H9 (cell line): ENCODE measurements around the gene POU2F1. TPM values are rescaled to one million over a fixed set of nuclear protein-coding genes. Genes with fewer than 3 reads are reported as not detected.

Experiments used
- DNase-seq: peaks from one replicate; pipeline ENCODE4 v3.0.0-alpha.2; 2017
- H2AFZ ChIP-seq: one replicate; pipeline ENCODE4 v1.6.1; 2013; ENCODE audit warnings: mild to moderate bottlenecking, low read length, control low read depth, moderate library complexity
- H2AK5ac ChIP-seq: 2 replicates; pipeline ENCODE4 v1.6.1; 2013; ENCODE audit warnings: low read length, control low read depth, mixed read lengths; ENCODE audit not compliant: insufficient read length
- H2BK120ac ChIP-seq: one replicate; pipeline ENCODE4 v1.6.1; 2013; ENCODE audit warnings: low read depth, mild to moderate bottlenecking, low read length, control low read depth, inconsistent platforms; ENCODE audit not compliant: poor library complexity, severe bottlenecking
- H2BK12ac ChIP-seq: 2 replicates; pipeline ENCODE4 v1.6.1; 2013; ENCODE audit warnings: low read length, control low read depth, mixed read lengths, low read depth; ENCODE audit not compliant: insufficient read length
- H2BK15ac ChIP-seq: 2 replicates; pipeline ENCODE4 v1.6.1; 2013; ENCODE audit warnings: low read depth, low read length, control low read depth
- H2BK20ac ChIP-seq: one replicate; pipeline ENCODE4 v1.6.1; 2013; ENCODE audit warnings: low read depth, mild to moderate bottlenecking, low read length, control low read depth, inconsistent platforms; ENCODE audit not compliant: poor library complexity, severe bottlenecking
- H2BK5ac ChIP-seq: 2 replicates; pipeline ENCODE4 v1.6.1; 2013; ENCODE audit warnings: low read length, control low read depth, mixed read lengths; ENCODE audit not compliant: insufficient read length
- H3K14ac ChIP-seq: 2 replicates; pipeline ENCODE4 v1.6.1; 2013; ENCODE audit warnings: low read length, control low read depth; ENCODE audit not compliant: insufficient read depth
- H3K18ac ChIP-seq: 2 replicates; pipeline ENCODE4 v1.6.1; 2013; ENCODE audit warnings: low read depth, mild to moderate bottlenecking, mixed read lengths, low read length, control low read depth; ENCODE audit not compliant: insufficient read length
- H3K23ac ChIP-seq: 2 replicates; pipeline ENCODE4 v1.6.1; 2013; ENCODE audit warnings: low read length, control low read depth, mixed read lengths, low read depth; ENCODE audit not compliant: insufficient read length
- H3K23me2 ChIP-seq: 2 replicates; pipeline ENCODE4 v1.6.1; 2013; ENCODE audit warnings: low read depth, mild to moderate bottlenecking, mixed read lengths, low read length, control low read depth; ENCODE audit not compliant: insufficient read length, poor library complexity, severe bottlenecking
- H3K27ac ChIP-seq: 2 replicates; pipeline ENCODE4 v1.5.1; 2013; ENCODE audit warnings: low read length, control low read depth, mixed read lengths, low read depth; ENCODE audit not compliant: insufficient read length
- H3K27me3 ChIP-seq: 2 replicates; pipeline ENCODE4 v1.6.1; 2013; ENCODE audit warnings: low read length, control low read depth, inconsistent platforms; ENCODE audit not compliant: insufficient read depth
- H3K4ac ChIP-seq: 2 replicates; pipeline ENCODE4 v1.6.1; 2013; ENCODE audit warnings: low read depth, mild to moderate bottlenecking, control low read depth, inconsistent platforms, low read length, moderate library complexity
- H3K4me1 ChIP-seq: 2 replicates; pipeline ENCODE4 v1.6.1; 2013; ENCODE audit warnings: low read length, control low read depth, inconsistent platforms; ENCODE audit not compliant: insufficient read depth
- H3K4me2 ChIP-seq: 2 replicates; pipeline ENCODE4 v1.6.1; 2013; ENCODE audit warnings: low read length, control low read depth, mixed read lengths; ENCODE audit not compliant: insufficient read length, insufficient read depth
- H3K56ac ChIP-seq: 2 replicates; pipeline ENCODE4 v1.6.1; 2013; ENCODE audit warnings: low read depth, mild to moderate bottlenecking, mixed read lengths, low read length, control low read depth; ENCODE audit not compliant: insufficient read length
- H3K79me1 ChIP-seq: 2 replicates; pipeline ENCODE4 v1.6.1; 2013; ENCODE audit warnings: low read depth, mild to moderate bottlenecking, moderate library complexity, low read length, control low read depth, inconsistent platforms; ENCODE audit not compliant: insufficient read depth, poor library complexity, severe bottlenecking
- H3K79me2 ChIP-seq: 2 replicates; pipeline ENCODE4 v1.6.1; 2013; ENCODE audit warnings: low read length, control low read depth, inconsistent platforms; ENCODE audit not compliant: insufficient read depth
- H3K9ac ChIP-seq: 2 replicates; pipeline ENCODE4 v1.6.1; 2013; ENCODE audit warnings: low read length, control low read depth, mixed read lengths; ENCODE audit not compliant: insufficient read length; ENCODE audit errors: extremely low read depth
- H3K9me3 ChIP-seq: one replicate; pipeline ENCODE4 v1.6.1; 2013; ENCODE audit warnings: low read depth, low read length, inconsistent platforms; ENCODE audit not compliant: control insufficient read depth
- H3T11ph ChIP-seq: one replicate; pipeline ENCODE4 v1.6.1; 2013; ENCODE audit warnings: mild to moderate bottlenecking, low read length, control low read depth, inconsistent platforms
- H4K20me1 ChIP-seq: one replicate; pipeline ENCODE4 v1.6.1; 2013; ENCODE audit not compliant: control insufficient read depth, insufficient read length, insufficient read depth
- H4K5ac ChIP-seq: 2 replicates; pipeline ENCODE4 v1.6.1; 2013; ENCODE audit warnings: low read depth, mild to moderate bottlenecking, mixed read lengths, low read length, control low read depth; ENCODE audit not compliant: insufficient read length
- H4K8ac ChIP-seq: replicated peaks from 2 replicates; pipeline ENCODE4 v1.6.1; 2013; ENCODE audit warnings: low read length, control low read depth, mixed read lengths, low read depth; ENCODE audit not compliant: insufficient read length
- H4K91ac ChIP-seq: 2 replicates; pipeline ENCODE4 v1.6.1; 2013; ENCODE audit warnings: low read depth, mild to moderate bottlenecking, moderate library complexity, mixed read lengths, low read length, control low read depth; ENCODE audit not compliant: insufficient read length
- H3K27ac Mint-ChIP-seq, 3 experiments: 2 replicates in 2 of 3; 3 replicates in 1 of 3; pipeline ENCODE4 v1.8.0; 2020 to 2021; ENCODE audit warnings: mixed read lengths in 3 of 3, mild to moderate bottlenecking in 1 of 3, moderate library complexity in 1 of 3
- H3K27me3 Mint-ChIP-seq: 2 replicates; pipeline ENCODE4 v1.8.0; 2021; ENCODE audit warnings: low read depth, mild to moderate bottlenecking, moderate library complexity, mixed read lengths
- H3K36me3 Mint-ChIP-seq, 3 experiments: 2 replicates in 2 of 3; 3 replicates in 1 of 3; pipeline ENCODE4 v1.8.0; 2020 to 2021; ENCODE audit warnings: low read depth in 3 of 3, mixed read lengths in 3 of 3; ENCODE audit not compliant: insufficient read depth in 1 of 3
- H3K4me1 Mint-ChIP-seq, 2 experiments: 2 replicates each; pipeline ENCODE4 v1.8.0; 2020; ENCODE audit warnings: mixed read lengths in 2 of 2
- H3K4me3 Mint-ChIP-seq, 2 experiments: 2 replicates in 1 of 2; 3 replicates in 1 of 2; pipeline ENCODE4 v1.8.0; 2020 to 2021; ENCODE audit warnings: mild to moderate bottlenecking in 2 of 2, mixed read lengths in 2 of 2, moderate library complexity in 1 of 2
- H3K9me3 Mint-ChIP-seq, 2 experiments: 2 replicates in 1 of 2; 3 replicates in 1 of 2; pipeline ENCODE4 v1.8.0; 2020; ENCODE audit warnings: mild to moderate bottlenecking in 2 of 2, mixed read lengths in 2 of 2, moderate library complexity in 1 of 2
- CTCF ChIP-seq: fragments of 200-600 bp; sonication (generic); conservative IDR thresholded peaks from 3 replicates; pipeline ENCODE4 v1.8.0; 2021; ENCODE audit warnings: antibody characterized with exemption, mild to moderate bottlenecking
- WGBS: extraction: QIAGEN DNeasy Blood & Tissue Kit; methylation state at CpG from one replicate; pipeline ENCODE4 v1.1.7; 2013; ENCODE audit warnings: missing lambda C conversion rate, low lambda C conversion rate, mixed read lengths; ENCODE audit not compliant: insufficient read length; ENCODE audit errors: extremely low coverage; 5-methylcytosine and 5-hydroxymethylcytosine counted together
- total RNA-seq: library from RNA; stranded (reverse); gene quantifications from 2 replicates; pipeline ENCODE4 v1.2.1, GENCODE V29; 2021

Gene POU2F1
- total RNA-seq, 1 experiment from 2014 or later = 62.5 TPM

- H3T11ph ChIP-seq = no peak overlapping the region
- no peak overlapping the region for H2BK120ac ChIP-seq
- H3K23ac ChIP-seq = no peak overlapping the region
- H3K4me2 ChIP-seq = no peak overlapping the region
- no peak overlapping the region for H3K18ac ChIP-seq
- no peak overlapping the region for H2AFZ ChIP-seq
- no peak overlapping the region for H3K4me3 Mint-ChIP-seq
- H4K5ac ChIP-seq = no peak overlapping the region
- no peak for DNase-seq
- peaks cover 3% of the 10 kb centered on the region for H4K20me1 ChIP-seq
- no CpG with 5 or more reads among the region's 2 CpGs for WGBS
- H3K79me1 ChIP-seq = no peaks in the 10 kb centered on the region
- no peak overlapping the region for H4K91ac ChIP-seq
- no peaks in the 10 kb centered on the region for H3K23me2 ChIP-seq
- H2BK20ac ChIP-seq = no peak overlapping the region
- no peak overlapping the region for H3K14ac ChIP-seq
- H3K27ac Mint-ChIP-seq = 0 out of 7 replicates have a peak overlapping the region, but pooled peaks of 1 of the 3 experiments have one; percentile 28
- no peak overlapping the region for H3K56ac ChIP-seq
- no peaks in the 10 kb centered on the region for H3K9me3 Mint-ChIP-seq
- no peaks in the 10 kb centered on the region for H3K9me3 ChIP-seq
- H3K27me3 ChIP-seq = no peaks in the 10 kb centered on the region
- H3K27ac ChIP-seq = no peak overlapping the region
- H2AK5ac ChIP-seq = no peak overlapping the region
- H3K4ac ChIP-seq = no peak overlapping the region
- no peak for TF ChIP-seq CTCF
- H3K9ac ChIP-seq = no peak overlapping the region
- no peak overlapping the region for H2BK12ac ChIP-seq
- 0 out of 7 replicates have a peak, but pooled peaks cover 0 to 3% (median 0%) of the 10 kb centered on the region in 3 experiments for H3K36me3 Mint-ChIP-seq
- no peaks in the 10 kb centered on the region for H3K79me2 ChIP-seq
- no peak overlapping the region for H4K8ac ChIP-seq
- H3K27me3 Mint-ChIP-seq = no peaks in the 10 kb centered on the region; the same call in none of the 2 replicates
- peaks cover 21% of the 10 kb centered on the region for H3K4me1 ChIP-seq
- H2BK15ac ChIP-seq = no peak overlapping the region
- H2BK5ac ChIP-seq = no peak overlapping the region
- peaks cover 85 to 89% of the 10 kb centered on the region in 2 experiments for H3K4me1 Mint-ChIP-seq
Observed at GRCh38 chr1:167428395-167428794, 207.7 kb downstream of the POU2F1 start.
